IPS DF 4.7 (cell line): ENCODE data around the gene IGFBP5.

Source experiments
- DNase-seq: peaks from one replicate; pipeline ENCODE4 v3.0.0-alpha.2; 2013; ENCODE audit warnings: low spot score; ENCODE audit errors: extremely low read depth

IGFBP5 gene

DNA sequence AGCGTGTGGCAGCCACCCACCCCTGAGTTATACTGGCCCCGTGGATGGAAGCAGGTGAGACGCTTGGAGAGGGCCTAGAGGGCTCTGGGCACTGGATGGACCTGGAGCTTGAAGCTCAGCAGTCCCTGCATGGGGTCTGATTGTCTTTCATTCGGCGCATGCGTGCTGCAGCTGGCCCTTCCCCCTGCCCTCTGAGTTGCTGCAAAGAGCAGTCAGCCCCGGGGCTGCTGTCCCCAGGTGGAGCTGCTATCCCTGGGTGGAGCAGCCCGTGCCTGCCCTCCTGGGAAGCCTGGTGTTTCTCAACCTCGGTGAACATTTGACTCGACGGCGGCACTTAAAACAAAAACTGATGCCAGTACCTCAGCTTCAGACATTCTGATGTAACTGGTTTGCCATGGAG is 29.6 kb downstream of the IGFBP5 start:
- peak; percentile 72 for DNase-seq

DNA sequence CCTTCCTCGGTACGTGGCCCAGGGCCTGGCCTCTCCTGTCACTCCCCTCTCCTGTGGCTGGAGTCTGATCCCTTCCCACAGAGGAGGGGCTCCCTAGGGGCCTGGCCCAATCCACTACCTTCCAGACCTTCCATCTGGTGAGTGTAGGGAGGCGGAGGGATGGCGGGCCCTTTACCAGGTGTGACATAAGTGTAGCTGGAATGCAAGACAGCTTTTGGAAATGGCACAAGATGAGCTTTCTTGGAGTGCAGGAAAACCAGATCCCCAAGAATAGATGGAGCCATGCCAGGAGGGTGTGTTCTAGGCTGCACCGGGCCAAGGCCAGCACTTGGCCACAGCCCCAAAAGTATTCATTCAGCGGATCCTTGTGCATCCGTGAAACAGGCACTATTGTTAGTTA is 30.1 kb downstream of the IGFBP5 start:
- DNase-seq, result no peak

GRCh38 chr2:216664593-216665034 is 30.7 kb downstream of the IGFBP5 start:
- no peak for DNase-seq

DNA sequence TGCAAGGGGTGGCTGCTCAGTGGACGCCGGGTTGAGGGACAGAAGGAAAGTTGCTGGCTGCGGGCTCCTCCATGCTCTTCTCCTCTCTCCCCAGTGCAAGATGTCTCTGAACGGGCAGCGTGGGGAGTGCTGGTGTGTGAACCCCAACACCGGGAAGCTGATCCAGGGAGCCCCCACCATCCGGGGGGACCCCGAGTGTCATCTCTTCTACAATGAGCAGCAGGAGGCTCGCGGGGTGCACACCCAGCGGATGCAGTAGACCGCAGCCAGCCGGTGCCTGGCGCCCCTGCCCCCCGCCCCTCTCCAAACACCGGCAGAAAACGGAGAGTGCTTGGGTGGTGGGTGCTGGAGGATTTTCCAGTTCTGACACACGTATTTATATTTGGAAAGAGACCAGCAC is 31.5 kb downstream of the IGFBP5 start:
- DNase-seq, result no peak

DNA sequence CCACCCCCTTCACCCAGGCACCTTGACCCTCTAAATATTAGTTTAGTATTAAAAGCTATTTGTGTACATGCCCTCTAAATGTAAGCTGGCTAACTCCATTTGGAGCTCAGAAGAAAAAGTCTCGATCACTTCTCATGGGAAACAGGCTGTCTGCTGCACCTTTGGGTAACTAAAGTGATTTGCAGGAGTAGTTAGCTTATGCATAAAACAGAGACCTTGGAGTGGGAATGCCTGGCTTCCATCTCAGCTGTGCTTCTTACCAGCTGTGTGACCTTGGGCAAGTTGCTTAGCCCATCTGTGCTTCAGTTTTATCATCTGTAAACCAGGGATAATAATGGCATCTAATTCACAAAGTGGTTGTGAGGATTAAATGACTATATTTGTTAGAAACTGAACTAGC is 32.2 kb downstream of the IGFBP5 start:
- DNase-seq, result no peak

DNA sequence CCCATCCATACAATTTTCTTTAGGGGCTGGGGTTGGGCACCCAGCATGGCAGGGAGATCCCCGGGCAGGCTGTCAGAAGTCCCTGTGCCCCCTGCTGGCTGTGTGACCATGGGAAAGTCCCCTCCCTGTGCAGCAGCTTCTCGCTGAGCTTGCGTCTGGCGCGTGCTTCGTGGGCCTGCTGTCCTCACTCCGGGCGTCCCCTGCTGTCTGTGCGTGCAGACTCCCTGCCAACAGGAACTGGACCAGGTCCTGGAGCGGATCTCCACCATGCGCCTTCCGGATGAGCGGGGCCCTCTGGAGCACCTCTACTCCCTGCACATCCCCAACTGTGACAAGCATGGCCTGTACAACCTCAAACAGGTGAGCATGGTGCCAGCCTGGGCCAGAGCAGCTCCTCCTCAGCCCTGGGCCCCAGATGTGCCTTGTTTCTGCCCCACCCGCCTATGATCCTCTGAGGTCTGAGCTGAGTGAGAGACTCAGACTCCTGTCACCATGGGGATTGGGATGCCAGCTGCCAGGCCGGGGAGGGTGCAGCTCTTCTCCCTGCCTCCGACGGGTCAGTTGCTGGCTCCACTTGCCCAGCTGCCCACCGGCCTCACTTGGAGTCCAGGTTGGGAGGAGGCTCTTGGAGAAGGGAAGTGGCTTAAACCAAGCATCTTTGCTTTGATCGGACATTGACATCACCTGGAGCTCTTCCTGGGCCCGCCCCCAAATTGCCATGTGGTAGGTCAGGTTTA is 33.5 kb downstream of the IGFBP5 start:
- no peak for DNase-seq

GRCh38 chr2:216661051-216661450 is 34.3 kb downstream of the IGFBP5 start:
- DNase-seq, result no peak

DNA sequence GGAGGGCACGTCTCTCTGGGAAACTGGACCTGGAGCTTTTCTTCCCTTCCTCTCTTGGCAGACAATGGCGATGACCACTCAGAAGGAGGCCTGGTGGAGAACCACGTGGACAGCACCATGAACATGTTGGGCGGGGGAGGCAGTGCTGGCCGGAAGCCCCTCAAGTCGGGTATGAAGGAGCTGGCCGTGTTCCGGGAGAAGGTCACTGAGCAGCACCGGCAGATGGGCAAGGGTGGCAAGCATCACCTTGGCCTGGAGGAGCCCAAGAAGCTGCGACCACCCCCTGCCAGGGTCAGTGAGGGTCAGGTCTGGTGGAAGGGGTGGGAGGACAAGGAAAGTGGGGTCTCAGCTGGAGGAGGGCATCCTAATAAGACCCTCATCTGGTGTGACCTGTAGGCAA is 34.9 kb downstream of the IGFBP5 start:
- no peak for DNase-seq

GRCh38 chr2:216659276-216659675 is 36.1 kb downstream of the IGFBP5 start:
- DNase-seq, result no peak

GRCh38 chr2:216658757-216659156 is 36.6 kb downstream of the IGFBP5 start:
- no peak for DNase-seq

- DNase-seq, result no peak
Measured at GRCh38 chr2:216657980-216658379, 37.4 kb downstream of the IGFBP5 start.

DNA sequence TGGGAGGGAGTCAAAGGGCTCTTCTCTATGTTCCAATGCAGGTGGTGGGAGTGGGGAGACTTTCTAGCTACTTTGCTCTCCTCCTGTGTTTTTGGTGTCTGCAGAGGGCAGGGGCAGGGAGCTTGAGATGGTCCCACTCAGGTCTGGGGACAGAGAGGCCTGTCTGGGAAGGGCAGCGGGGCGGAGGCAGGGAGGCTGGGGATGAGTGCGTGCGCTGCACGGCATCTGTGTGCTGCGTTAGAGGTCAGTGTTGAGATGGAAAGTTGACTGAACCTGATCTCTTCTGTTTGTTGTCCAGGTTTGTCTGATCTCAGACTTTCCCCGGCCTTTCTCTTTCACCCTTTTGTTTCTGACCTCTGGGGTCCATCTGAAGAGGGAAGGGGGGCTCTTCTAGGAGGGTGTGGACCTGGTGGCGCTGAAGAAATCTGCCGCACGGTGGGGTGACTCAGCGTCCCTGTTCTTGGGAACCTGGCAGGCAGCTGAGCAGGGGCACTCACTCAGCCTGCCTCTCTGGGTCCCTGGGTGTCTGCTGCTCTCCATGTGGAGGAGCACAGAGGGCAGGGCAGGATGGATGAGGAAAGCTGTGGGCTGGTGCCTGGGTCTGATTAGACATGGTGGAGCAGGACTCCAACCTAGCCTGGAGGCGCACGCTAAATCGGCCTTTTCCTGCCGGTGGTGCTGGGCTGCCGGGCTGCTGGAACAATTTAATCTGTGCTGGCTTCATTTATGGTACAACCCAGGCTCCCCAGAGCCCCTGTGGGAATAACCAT is 38.1 kb downstream of the IGFBP5 start:
- no peak for DNase-seq

- DNase-seq, result no peak
Measured at GRCh38 chr2:216654528-216655052, 40.8 kb downstream of the IGFBP5 start.

DNA sequence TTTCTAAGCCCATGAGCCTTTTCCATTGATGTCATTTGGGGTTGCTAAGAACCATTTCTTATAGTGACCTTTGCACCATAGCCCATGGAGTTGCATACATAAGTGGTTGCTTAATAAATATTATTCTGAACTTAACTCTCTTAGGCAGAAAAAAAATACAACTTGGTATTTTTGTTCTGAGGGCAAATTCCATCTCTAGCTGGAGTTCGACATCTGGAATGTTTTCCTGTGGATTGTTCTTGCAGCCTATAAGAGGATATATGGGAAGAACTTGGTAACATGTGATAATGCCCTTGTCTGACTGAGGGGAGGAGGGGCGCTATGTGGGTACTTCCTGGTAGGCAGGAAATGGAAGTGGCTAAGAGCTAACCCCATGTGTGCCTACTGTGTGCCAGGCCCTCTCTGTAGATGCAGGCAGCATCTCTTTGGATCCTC is 41.4 kb downstream of the IGFBP5 start:
- no peak for DNase-seq

GRCh38 chr2:216653093-216653799 is 42.1 kb downstream of the IGFBP5 start:
- no peak for DNase-seq

DNA sequence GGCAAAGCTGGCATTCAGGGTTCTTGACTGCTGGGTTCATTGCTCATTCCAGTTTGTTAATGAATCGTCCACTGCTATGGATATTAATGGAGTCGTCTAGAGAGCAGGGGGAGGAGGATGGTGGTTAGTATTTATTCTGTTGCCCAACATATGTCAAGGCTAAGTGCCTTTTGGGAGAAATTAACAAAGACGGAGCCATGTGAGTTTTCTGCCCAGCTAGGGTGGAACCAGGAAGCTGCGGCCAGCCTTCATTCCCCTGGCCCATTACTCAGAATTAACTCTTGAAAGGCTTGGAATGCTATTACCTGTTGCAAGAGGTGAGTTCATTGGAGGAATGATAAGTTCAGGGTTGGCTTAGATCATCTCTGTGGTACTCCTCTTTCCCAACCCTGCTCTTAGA is 42.8 kb downstream of the IGFBP5 start:
- no peak for DNase-seq

DNA sequence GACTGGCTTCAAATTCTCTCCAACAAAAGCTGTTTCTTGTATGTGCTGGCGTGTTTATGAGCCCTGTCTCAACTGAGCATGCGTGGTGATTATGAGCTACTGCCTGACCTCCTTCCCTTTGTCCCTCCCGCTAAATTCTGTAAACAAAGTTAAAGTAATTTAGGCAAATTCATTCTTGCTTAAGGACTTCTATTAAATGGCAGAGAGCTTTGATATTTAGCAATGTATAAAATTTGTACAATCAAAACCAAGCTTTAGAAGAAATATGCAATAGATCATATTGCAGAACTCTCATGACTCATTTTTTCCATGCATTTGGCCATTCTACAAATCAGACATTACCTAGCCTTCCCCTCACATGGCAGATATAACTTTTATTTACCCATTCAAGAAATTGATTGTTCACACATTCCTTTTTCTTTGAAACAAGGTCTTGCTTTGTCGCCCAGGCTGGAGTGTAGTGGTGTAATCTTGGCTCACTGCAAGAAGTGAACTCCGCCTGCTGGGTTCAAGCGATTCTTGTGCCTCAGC is 43.9 kb downstream of the IGFBP5 start:
- DNase-seq, result no peak

DNA sequence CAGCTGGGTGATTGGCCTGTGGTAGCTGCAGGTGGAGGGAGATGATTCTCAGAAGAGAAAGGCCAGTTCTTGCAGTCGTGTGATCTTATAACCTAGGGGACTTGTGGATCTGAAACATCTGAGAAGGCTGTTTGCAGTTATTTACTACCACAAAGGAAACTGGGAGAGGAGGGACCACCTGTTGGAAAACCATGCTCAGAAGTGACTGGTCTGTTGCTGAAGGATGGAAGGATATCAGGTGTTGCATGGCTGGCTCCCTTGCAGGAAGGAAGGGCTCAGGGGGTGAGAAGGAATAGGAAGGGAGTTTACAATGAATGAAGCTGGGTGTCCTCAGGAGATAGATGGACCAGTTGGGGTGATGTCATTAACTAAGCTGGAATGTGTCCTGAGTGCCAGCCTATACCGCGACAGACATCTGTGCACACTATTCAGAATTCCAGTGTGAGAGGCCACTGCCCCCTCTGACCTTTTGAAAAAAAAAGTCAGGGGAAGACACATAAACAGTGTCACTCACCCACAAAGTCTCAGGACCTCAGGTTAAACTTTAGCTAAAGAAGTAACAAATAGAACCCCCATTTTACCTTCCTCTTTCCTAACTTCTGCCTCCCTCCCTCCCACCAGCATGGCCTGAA is 44.6 kb downstream of the IGFBP5 start:
- DNase-seq, result no peak

DNA sequence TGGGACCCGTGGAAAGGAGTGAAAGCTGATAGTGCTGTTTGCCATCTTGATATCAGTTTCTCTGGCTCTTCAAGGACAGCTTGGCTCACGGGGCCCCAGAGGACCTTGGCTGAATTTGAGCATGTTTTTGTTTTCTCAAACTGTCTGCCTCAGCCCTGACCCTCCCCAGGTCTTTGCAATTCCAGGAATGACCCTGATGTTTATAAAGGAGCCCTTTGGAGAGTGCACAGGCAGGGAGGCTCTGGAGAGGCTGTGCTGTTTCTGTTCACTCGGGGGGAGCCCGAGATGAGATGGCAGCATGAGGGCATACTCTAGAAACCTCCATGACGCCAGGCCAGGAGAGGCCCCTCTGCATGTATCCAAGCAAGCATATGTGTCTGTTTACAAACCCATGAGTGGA is 45.8 kb downstream of the IGFBP5 start:
- no peak for DNase-seq

GRCh38 chr2:216648105-216648504 is 47.2 kb downstream of the IGFBP5 start:
- no peak for DNase-seq

DNA sequence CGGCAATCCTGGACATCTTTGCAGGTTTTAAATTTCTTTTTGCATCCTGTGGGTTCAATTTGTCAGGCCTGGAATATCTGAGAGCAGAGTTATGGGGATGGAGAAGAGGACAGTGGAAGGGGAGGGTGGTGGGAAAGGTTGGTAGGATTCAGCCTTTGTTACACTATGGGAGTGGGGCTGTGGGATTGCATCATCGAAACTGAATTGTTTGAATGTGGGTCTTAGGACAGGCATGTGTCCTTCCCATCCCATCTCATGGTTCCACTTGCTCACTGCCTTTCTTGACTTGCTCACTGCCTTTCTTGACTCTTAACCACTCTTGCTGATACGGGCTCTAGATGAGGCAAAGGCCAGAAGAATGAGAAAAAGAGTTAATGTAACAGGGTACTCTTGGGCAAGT is 49.2 kb downstream of the IGFBP5 start:
- no peak for DNase-seq
